ENCODE results near the gene ADAMTSL1. TPM values are rescaled to one million over a fixed set of nuclear protein-coding genes. Genes with fewer than 3 reads are reported as not detected.

Gene ADAMTSL1
- total RNA-seq, 1 experiment from 2014 or later = 1.2 TPM

DNA sequence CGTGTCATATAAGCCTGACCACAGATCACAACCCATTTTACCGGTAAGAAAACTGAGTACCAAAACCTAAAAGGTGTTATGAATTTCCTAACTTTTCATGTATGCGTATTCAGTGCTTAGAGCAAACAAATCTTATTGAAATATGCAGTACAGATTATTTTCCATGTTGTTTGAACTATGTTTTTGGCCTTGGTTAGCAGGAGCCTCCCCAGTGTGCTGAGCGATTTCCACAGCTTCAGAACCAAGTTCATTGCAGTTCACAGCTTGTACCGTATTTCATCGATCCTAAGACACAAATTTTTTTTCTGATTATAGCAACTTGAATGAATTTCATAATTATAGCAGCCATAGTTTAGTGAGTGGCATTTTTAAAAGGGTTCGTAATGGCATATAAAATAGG, 13.7 kb downstream of the ADAMTSL1 start:
- Histone ChIP-seq H3K79me1 (ENCODE audit: insufficient read depth, low read depth, low read length, poor library complexity, severe bottlenecking) (no peaks in the 10 kb centered on the region), H3K18ac (ENCODE audit: insufficient read length, low read depth, low read length) (no peak overlapping the region), H4K91ac (ENCODE audit: insufficient read length, low read depth, low read length) (no peak overlapping the region), H4K20me1 (ENCODE audit: control insufficient read depth, insufficient read depth, insufficient read length) (no peaks in the 10 kb centered on the region), H3K14ac (ENCODE audit: insufficient read depth, low read length) (no peak overlapping the region), H3K79me2 (ENCODE audit: insufficient read depth, low read length) (no peaks in the 10 kb centered on the region), H2BK15ac (ENCODE audit: low read depth, low read length) (no peak overlapping the region), H3K23me2 (ENCODE audit: insufficient read length, low read depth, low read length, poor library complexity, severe bottlenecking) (no peaks in the 10 kb centered on the region), H2AK5ac (ENCODE audit: insufficient read length, low read length) (no peak overlapping the region), H3K9ac (ENCODE audit: extremely low read depth, insufficient read length, low read length) (no peak overlapping the region), H2BK12ac (ENCODE audit: insufficient read length, low read depth, low read length) (no peak overlapping the region), H3K27ac (ENCODE audit: insufficient read length, low read depth, low read length) (no peak overlapping the region), H3K23ac (ENCODE audit: insufficient read length, low read depth, low read length) (no peak overlapping the region), H4K8ac (replicated peaks; ENCODE audit: insufficient read length, low read depth, low read length) (no peak overlapping the region), H2BK120ac (ENCODE audit: low read depth, low read length, poor library complexity, severe bottlenecking) (no peak overlapping the region), H4K5ac (ENCODE audit: insufficient read length, low read depth, low read length) (no peak overlapping the region), H3K56ac (ENCODE audit: insufficient read length, low read depth, low read length) (no peak overlapping the region), H2BK5ac (ENCODE audit: insufficient read length, low read length) (no peak overlapping the region), H3K4ac (ENCODE audit: low read depth, low read length) (no peak overlapping the region), H3K27me3 (ENCODE audit: insufficient read depth, low read length) (no peaks in the 10 kb centered on the region), H3K9me3 (ENCODE audit: control insufficient read depth, low read depth, low read length) (no peaks in the 10 kb centered on the region), H3K4me1 (ENCODE audit: insufficient read depth, low read length) (peaks cover 2% of the 10 kb centered on the region; the same call in 1 of the 2 replicates), H3K4me2 (ENCODE audit: insufficient read depth, insufficient read length, low read length) (no peak overlapping the region), H2AFZ (ENCODE audit: low read length) (no peak overlapping the region), H3T11ph (ENCODE audit: low read length) (no peak overlapping the region), H2BK20ac (ENCODE audit: low read depth, low read length, poor library complexity, severe bottlenecking) (no peak overlapping the region)
- Mint-ChIP-seq H3K36me3 (ENCODE audit: insufficient read depth in 1 of 3, low read depth in 3 of 3) (no peaks in the 10 kb centered on the region), H3K27ac (no peak overlapping the region), H3K4me3 (no peak overlapping the region), H3K4me1 (peaks cover 3 to 23% of the 10 kb centered on the region in 2 experiments; a peak in 3 of 4 replicates), H3K27me3 (ENCODE audit: low read depth) (no peaks in the 10 kb centered on the region), H3K9me3 (no peaks in the 10 kb centered on the region; a peak in 1 of 5 replicates)
- WGBS (ENCODE audit: extremely low coverage, insufficient read length, low lambda C conversion rate) = no CpG with 5 or more reads among the region's 7 CpGs
- TF ChIP-seq CTCF (conservative IDR thresholded peaks at IDR 0.05) = no peak
- DNase-seq = no peak

All from H9 (cell line).